Caco-2 (cell line): ENCODE measurements around the gene TDRD9. TPM values are rescaled to one million over a fixed set of nuclear protein-coding genes. Genes with fewer than 3 reads are reported as not detected.

Experiments
- BruUV-seq: library from RNA; stranded (reverse); fragments of 400-500 nt; replicated peaks from 2 replicates; lab custom pipeline; 2021; lab: Mats Ljungman, UMichigan
- CTCF ChIA-PET: fragments of 300-600 bp; sonication (Branson Sonifier 250); formaldehyde crosslinking; loops from one replicate; lab custom pipeline; 2022; ENCODE audit warnings: antibody characterized with exemption; lab: Charles Lee
- POLR2A ChIA-PET: fragments of 300-600 bp; sonication (Branson Sonifier 250); formaldehyde crosslinking; loops from one replicate; lab custom pipeline; 2022; ENCODE audit warnings: antibody characterized with exemption; lab: Charles Lee
- DNase-seq, 2 experiments: peaks; one replicate each; pipeline versions ENCODE4 v3.0.0 to v3.0.0-alpha.2; 2020 to 2022
- H3K27me3 ChIP-seq: replicated peaks from 2 replicates; pipeline ENCODE4 v1.6.0; 2011; ENCODE audit warnings: low read length; ENCODE audit not compliant: control insufficient read depth, insufficient read depth
- H3K36me3 ChIP-seq: 2 replicates; pipeline ENCODE4 v1.5.1; 2011; ENCODE audit warnings: low read length; ENCODE audit not compliant: control insufficient read depth, insufficient read depth
- H3K4me1 ChIP-seq: fragments of 250-450 bp; sonication (Bioruptor Pico); 2 replicates; pipeline ENCODE4 v1.5.1; 2020; ENCODE audit warnings: mild to moderate bottlenecking
- H3K4me3 ChIP-seq: 2 replicates; pipeline ENCODE4 v1.5.1; 2011; ENCODE audit warnings: low read depth, mild to moderate bottlenecking, control low read depth, low read length
- H3K9me3 ChIP-seq: fragments of 250-450 bp; sonication (Bioruptor Pico); 2 replicates; pipeline ENCODE4 v1.5.1; 2020; ENCODE audit warnings: mild to moderate bottlenecking, moderate library complexity
- H3K27ac Mint-ChIP-seq: one replicate; pipeline ENCODE4 v1.8.0; 2022; ENCODE audit warnings: mixed read lengths; ENCODE audit not compliant: unreplicated experiment
- H3K27me3 Mint-ChIP-seq: one replicate; pipeline ENCODE4 v1.8.0; 2022; ENCODE audit warnings: mixed read lengths; ENCODE audit not compliant: insufficient read depth, unreplicated experiment
- H3K36me3 Mint-ChIP-seq: one replicate; pipeline ENCODE4 v1.8.0; 2022; ENCODE audit warnings: mild to moderate bottlenecking, mixed read lengths; ENCODE audit not compliant: insufficient read depth, unreplicated experiment
- H3K4me1 Mint-ChIP-seq: one replicate; pipeline ENCODE4 v1.8.0; 2022; ENCODE audit warnings: low read depth, mixed read lengths; ENCODE audit not compliant: unreplicated experiment
- H3K4me3 Mint-ChIP-seq: one replicate; pipeline ENCODE4 v1.8.0; 2022; ENCODE audit warnings: mild to moderate bottlenecking, moderate library complexity, mixed read lengths; ENCODE audit not compliant: unreplicated experiment
- H3K9me3 Mint-ChIP-seq: one replicate; pipeline ENCODE4 v1.8.0; 2022; ENCODE audit warnings: mixed read lengths; ENCODE audit not compliant: unreplicated experiment
- intact Hi-C: fragments of 100-400 bp; cut with micrococcal nuclease; formaldehyde crosslinking; loops from one replicate; pipeline ENCODE4 v1.10.0; 2022; ENCODE audit not compliant: unreplicated experiment
- total RNA-seq: library from RNA; stranded (reverse); gene quantifications from 2 replicates; pipeline ENCODE4 v1.2.3, GENCODE V29; 2022
- TF ChIP-seq, protein P1 (sequence below), 2 experiments: fragments of 200-600 bp in 1 of 2; IDR thresholded peaks; 1 replicate in 1 of 2; 2 replicates in 1 of 2; pipeline versions ENCODE4 v1.5.1 to v1.8.0; 2011 to 2022; ENCODE audit warnings: antibody characterized with exemption in 1 of 2, control low read depth in 1 of 2, inconsistent platforms in 1 of 2, low read depth in 1 of 2, low read length in 1 of 2, mild to moderate bottlenecking in 1 of 2, moderate library complexity in 1 of 2; ENCODE audit not compliant: insufficient read depth in 1 of 2, severe bottlenecking in 1 of 2, unreplicated experiment in 1 of 2

TDRD9 gene
- total RNA-seq, 1 experiment from 2014 or later = not detected

DNA sequence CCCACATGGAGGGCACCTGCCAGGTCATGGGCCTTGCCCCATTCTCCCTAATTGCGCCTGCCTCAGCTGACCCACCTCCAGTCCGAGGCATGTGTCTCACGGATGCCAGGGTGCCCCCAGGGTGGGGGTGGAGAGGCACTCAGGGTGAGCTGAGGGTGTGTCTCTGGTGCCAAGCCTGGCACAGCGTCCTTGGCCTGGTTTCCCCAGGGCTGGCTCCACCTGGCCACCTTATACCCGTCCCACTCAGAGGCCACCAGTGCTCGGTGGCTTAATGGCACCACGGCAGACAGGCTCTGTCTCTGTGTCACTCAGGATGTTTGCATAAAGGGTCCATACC is 33.6 kb upstream of the TDRD9 start:
- Histone ChIP-seq H3K36me3 (no peaks in the 10 kb centered on the region), H3K9me3 (no peaks in the 10 kb centered on the region), H3K4me1 (no peaks in the 10 kb centered on the region), H3K4me3 (no peak overlapping the region), H3K27me3 (no peaks in the 10 kb centered on the region)
- H3K27ac Mint-ChIP-seq = no peak overlapping the region
- POLR2A ChIA-PET = no interaction called here
- TF ChIP-seq, protein P1, sequence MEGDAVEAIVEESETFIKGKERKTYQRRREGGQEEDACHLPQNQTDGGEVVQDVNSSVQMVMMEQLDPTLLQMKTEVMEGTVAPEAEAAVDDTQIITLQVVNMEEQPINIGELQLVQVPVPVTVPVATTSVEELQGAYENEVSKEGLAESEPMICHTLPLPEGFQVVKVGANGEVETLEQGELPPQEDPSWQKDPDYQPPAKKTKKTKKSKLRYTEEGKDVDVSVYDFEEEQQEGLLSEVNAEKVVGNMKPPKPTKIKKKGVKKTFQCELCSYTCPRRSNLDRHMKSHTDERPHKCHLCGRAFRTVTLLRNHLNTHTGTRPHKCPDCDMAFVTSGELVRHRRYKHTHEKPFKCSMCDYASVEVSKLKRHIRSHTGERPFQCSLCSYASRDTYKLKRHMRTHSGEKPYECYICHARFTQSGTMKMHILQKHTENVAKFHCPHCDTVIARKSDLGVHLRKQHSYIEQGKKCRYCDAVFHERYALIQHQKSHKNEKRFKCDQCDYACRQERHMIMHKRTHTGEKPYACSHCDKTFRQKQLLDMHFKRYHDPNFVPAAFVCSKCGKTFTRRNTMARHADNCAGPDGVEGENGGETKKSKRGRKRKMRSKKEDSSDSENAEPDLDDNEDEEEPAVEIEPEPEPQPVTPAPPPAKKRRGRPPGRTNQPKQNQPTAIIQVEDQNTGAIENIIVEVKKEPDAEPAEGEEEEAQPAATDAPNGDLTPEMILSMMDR (IDR thresholded peaks at IDR 0.05; ENCODE audit: insufficient read depth in 1 of 2, low read depth in 1 of 2, low read length in 1 of 2, severe bottlenecking in 1 of 2, unreplicated experiment in 1 of 2) = no peak
- no peaks in the 10 kb centered on the region for H3K27me3 Mint-ChIP-seq
- intact Hi-C loops = no loop called here
- no peak for DNase-seq
- H3K9me3 Mint-ChIP-seq = peaks cover 11% of the 10 kb centered on the region
- H3K4me3 Mint-ChIP-seq = no peak overlapping the region
- BruUV-seq = no TSS peak
- CTCF ChIA-PET = no interaction called here
- H3K36me3 Mint-ChIP-seq = no peaks in the 10 kb centered on the region
- H3K4me1 Mint-ChIP-seq = no peaks in the 10 kb centered on the region

GRCh38 chr14:103896578-103896977 is 31.7 kb upstream of the TDRD9 start:
- DNase-seq = no peak
- Mint-ChIP-seq H3K9me3 (peaks cover 11% of the 10 kb centered on the region), H3K27me3 (no peaks in the 10 kb centered on the region), H3K36me3 (no peaks in the 10 kb centered on the region), H3K27ac (no peak overlapping the region), H3K4me1 (no peaks in the 10 kb centered on the region), H3K4me3 (no peak overlapping the region)
- H3K27me3 ChIP-seq = no peaks in the 10 kb centered on the region
- no peaks in the 10 kb centered on the region for H3K9me3 ChIP-seq
- H3K4me1 ChIP-seq = no peaks in the 10 kb centered on the region
- ChIA-PET CTCF (interaction anchor here (1.0 kb wide), 1 partner anchor 289 kb away, joined by 3 read pairs; no protein-coding TSS in a partner anchor), POLR2A (no interaction called here)
- H3K4me3 ChIP-seq = no peak overlapping the region
- TF ChIP-seq, protein P1 (IDR thresholded peaks at IDR 0.05; ENCODE audit: insufficient read depth in 1 of 2, low read depth in 1 of 2, low read length in 1 of 2, severe bottlenecking in 1 of 2, unreplicated experiment in 1 of 2) = no peak
- no TSS peak for BruUV-seq
- intact Hi-C loops = no loop called here
- no peaks in the 10 kb centered on the region for H3K36me3 ChIP-seq

DNA sequence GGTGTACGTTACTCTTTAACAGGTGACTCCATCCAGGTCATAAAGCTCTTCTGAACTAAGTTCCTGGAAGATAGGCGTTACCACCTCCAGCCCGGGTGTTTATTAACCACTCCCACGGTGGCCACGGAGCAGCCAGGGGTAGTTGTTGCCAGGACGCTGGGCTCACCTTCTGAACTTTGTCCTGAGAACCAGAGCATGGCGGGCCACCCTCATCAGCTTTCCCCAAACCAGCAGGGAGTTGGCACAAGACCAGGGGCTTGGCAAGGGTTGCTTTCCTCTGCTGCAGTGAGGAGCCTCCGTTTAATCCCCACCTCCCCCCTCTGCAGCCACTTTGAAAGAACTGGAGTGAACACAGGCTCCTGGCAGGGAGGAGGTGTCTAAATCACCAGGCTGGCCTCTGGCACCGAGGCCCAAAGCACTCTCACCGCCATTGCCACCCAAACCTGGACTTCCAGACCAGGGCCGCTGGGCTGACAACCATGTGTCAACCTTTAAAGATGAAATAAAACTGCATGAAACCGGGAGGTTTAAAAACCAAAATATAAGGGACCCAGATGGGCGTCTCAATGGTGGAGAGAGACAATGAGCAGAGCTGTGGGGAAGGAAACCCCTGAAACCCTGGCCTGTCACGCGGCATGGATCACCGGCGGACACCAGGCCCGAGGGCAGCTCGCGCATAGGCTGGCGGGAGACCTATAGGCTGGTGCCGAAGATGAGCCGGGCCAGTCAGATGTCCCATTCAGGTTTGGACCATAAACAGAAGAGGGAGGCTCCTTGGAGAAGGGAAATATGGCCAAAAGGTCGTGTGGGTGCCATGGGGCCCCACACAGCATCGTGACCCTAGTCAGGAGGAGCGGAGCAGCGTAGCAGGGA is 30.9 kb upstream of the TDRD9 start:
- no peak for DNase-seq
- peaks cover 11% of the 10 kb centered on the region for H3K9me3 Mint-ChIP-seq
- no peaks in the 10 kb centered on the region for H3K27me3 ChIP-seq
- H3K27ac Mint-ChIP-seq = no peak overlapping the region
- TF ChIP-seq, protein P1 (IDR thresholded peaks at IDR 0.05; ENCODE audit: insufficient read depth in 1 of 2, low read depth in 1 of 2, low read length in 1 of 2, severe bottlenecking in 1 of 2, unreplicated experiment in 1 of 2) = no peak
- H3K36me3 ChIP-seq = no peaks in the 10 kb centered on the region
- no peaks in the 10 kb centered on the region for H3K4me1 ChIP-seq
- H3K36me3 Mint-ChIP-seq = no peaks in the 10 kb centered on the region
- H3K9me3 ChIP-seq = no peaks in the 10 kb centered on the region
- H3K27me3 Mint-ChIP-seq = no peaks in the 10 kb centered on the region
- H3K4me3 Mint-ChIP-seq = no peak overlapping the region
- H3K4me3 ChIP-seq = no peak overlapping the region
- ChIA-PET POLR2A (no interaction called here), CTCF (interaction anchor here (1.0 kb wide), 1 partner anchor 290 kb away, joined by 3 read pairs; no protein-coding TSS in a partner anchor)
- intact Hi-C loops = no loop called here
- no peaks in the 10 kb centered on the region for H3K4me1 Mint-ChIP-seq
- no TSS peak for BruUV-seq
